COLO668 (cell line): Measurements from ENCODE around the gene SMPD2.

Source experiments
- DNase-seq: peaks from one replicate; lab custom pipeline; 2025; ENCODE audit not compliant: unreplicated experiment; lab: John Stamatoyannopoulos, UW

Gene SMPD2

GRCh38 chr6:109446072-109446471 is 5.5 kb downstream of the SMPD2 start:
- no peak for DNase-seq

GRCh38 chr6:109446541-109446940 is 6.0 kb downstream of the SMPD2 start:
- DNase-seq, result no peak

GRCh38 chr6:109447087-109447486 is 6.6 kb downstream of the SMPD2 start:
- no peak for DNase-seq

GRCh38 chr6:109447878-109448555 is 7.5 kb downstream of the SMPD2 start:
- no peak for DNase-seq

GRCh38 chr6:109448615-109449014 is 8.1 kb downstream of the SMPD2 start:
- no peak for DNase-seq

- DNase-seq, result no peak
These were observed 8.7 kb downstream of the SMPD2 start for GRCh38 chr6:109449064-109449794.

GRCh38 chr6:109449795-109450673 is 9.5 kb downstream of the SMPD2 start:
- no peak for DNase-seq

GRCh38 chr6:109450801-109451200 is 10.3 kb downstream of the SMPD2 start:
- no peak for DNase-seq

- DNase-seq, result no peak
These were observed 10.9 kb downstream of the SMPD2 start for GRCh38 chr6:109451376-109451775.

GRCh38 chr6:109452181-109452580 is 11.7 kb downstream of the SMPD2 start:
- DNase-seq, result no peak

GRCh38 chr6:109453156-109453555 is 12.6 kb downstream of the SMPD2 start:
- DNase-seq, result no peak

- DNase-seq, result no peak
These were observed 13.3 kb downstream of the SMPD2 start for GRCh38 chr6:109453594-109454495.

GRCh38 chr6:109454496-109455436 is 14.2 kb downstream of the SMPD2 start:
- peak; percentile 36 for DNase-seq

- peak; percentile 67 for DNase-seq
These were observed 15.1 kb downstream of the SMPD2 start, which contains the start of gene MICAL1 for GRCh38 chr6:109455437-109456110. MICAL1 (minus strand) TSS chr6:109455772; CDS start chr6:109454196, 1,576 bp downstream.

- DNase-seq, result peak; percentile 44
These were observed 15.6 kb downstream of the SMPD2 start for GRCh38 chr6:109456111-109456583.

GRCh38 chr6:109456710-109457561 is 16.4 kb downstream of the SMPD2 start:
- DNase-seq, result no peak

GRCh38 chr6:109457562-109457996 is 17.1 kb downstream of the SMPD2 start:
- DNase-seq, result no peak
